Measurements from ENCODE around the gene RSPO4. TPM values are rescaled to one million over a fixed set of nuclear protein-coding genes. Genes with fewer than 3 reads are reported as not detected.
A peak's percentile ranks its signal among the peaks of the same experiment; 100 is the strongest.

RSPO4 gene
- total and polyA plus RNA-seq, 9 of the 15 experiments (the other 6 are each of a cell fraction or from before 2014, with no cell fraction given), result 0.04 to 0.34 TPM; not detected in 7

GRCh38 chr20:1005452-1006027 lies 3.4 kb upstream of the RSPO4 start (continued):
- TF ChIP-seq, protein P1, sequence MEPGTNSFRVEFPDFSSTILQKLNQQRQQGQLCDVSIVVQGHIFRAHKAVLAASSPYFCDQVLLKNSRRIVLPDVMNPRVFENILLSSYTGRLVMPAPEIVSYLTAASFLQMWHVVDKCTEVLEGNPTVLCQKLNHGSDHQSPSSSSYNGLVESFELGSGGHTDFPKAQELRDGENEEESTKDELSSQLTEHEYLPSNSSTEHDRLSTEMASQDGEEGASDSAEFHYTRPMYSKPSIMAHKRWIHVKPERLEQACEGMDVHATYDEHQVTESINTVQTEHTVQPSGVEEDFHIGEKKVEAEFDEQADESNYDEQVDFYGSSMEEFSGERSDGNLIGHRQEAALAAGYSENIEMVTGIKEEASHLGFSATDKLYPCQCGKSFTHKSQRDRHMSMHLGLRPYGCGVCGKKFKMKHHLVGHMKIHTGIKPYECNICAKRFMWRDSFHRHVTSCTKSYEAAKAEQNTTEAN (CRISPR knock-in tag; IDR thresholded peaks at IDR 0.05), result no peak
- TF ChIP-seq RBM15 (IDR thresholded peaks at IDR 0.05; ENCODE audit: insufficient read depth, low read length), result no peak
- TF ChIP-seq KDM1A (IDR thresholded peaks at IDR 0.05), result no peak
- TF ChIP-seq ZFP30 (CRISPR knock-in tag; IDR thresholded peaks at IDR 0.05; ENCODE audit: borderline replicate concordance), result no peak
- peak; percentile 46; the same call in 1 of the 2 replicates for TF ChIP-seq MBD2 (IDR thresholded peaks at IDR 0.05; ENCODE audit: borderline replicate concordance, low read depth)
- 0 out of 2 replicates have a peak, but pooled peaks have one; percentile 41 for TF ChIP-seq SP1 (CRISPR knock-in tag; IDR thresholded peaks at IDR 0.05)
- no peak for TF ChIP-seq L3MBTL2 (IDR thresholded peaks at IDR 0.05)
- TF ChIP-seq KDM2B (CRISPR knock-in tag; IDR thresholded peaks at IDR 0.05), result no peak
- TF ChIP-seq PHB (CRISPR knock-in tag; IDR thresholded peaks at IDR 0.05), result no peak
- no peak for TF ChIP-seq TEAD2 (tag; IDR thresholded peaks at IDR 0.05)
- TF ChIP-seq TBP (optimal IDR thresholded peaks at IDR 0.05; ENCODE audit: low read depth, low read length), result peak; percentile 21
- no peak for TF ChIP-seq NR2F6 (CRISPR knock-in tag; IDR thresholded peaks at IDR 0.05)
- no peak for TF ChIP-seq ATF1 (CRISPR knock-in tag; IDR thresholded peaks at IDR 0.05)
- TF ChIP-seq ATF1 (tag; IDR thresholded peaks at IDR 0.05), result 0 out of 2 replicates have a peak, but pooled peaks have one; percentile 26
- TF ChIP-seq, protein P2, sequence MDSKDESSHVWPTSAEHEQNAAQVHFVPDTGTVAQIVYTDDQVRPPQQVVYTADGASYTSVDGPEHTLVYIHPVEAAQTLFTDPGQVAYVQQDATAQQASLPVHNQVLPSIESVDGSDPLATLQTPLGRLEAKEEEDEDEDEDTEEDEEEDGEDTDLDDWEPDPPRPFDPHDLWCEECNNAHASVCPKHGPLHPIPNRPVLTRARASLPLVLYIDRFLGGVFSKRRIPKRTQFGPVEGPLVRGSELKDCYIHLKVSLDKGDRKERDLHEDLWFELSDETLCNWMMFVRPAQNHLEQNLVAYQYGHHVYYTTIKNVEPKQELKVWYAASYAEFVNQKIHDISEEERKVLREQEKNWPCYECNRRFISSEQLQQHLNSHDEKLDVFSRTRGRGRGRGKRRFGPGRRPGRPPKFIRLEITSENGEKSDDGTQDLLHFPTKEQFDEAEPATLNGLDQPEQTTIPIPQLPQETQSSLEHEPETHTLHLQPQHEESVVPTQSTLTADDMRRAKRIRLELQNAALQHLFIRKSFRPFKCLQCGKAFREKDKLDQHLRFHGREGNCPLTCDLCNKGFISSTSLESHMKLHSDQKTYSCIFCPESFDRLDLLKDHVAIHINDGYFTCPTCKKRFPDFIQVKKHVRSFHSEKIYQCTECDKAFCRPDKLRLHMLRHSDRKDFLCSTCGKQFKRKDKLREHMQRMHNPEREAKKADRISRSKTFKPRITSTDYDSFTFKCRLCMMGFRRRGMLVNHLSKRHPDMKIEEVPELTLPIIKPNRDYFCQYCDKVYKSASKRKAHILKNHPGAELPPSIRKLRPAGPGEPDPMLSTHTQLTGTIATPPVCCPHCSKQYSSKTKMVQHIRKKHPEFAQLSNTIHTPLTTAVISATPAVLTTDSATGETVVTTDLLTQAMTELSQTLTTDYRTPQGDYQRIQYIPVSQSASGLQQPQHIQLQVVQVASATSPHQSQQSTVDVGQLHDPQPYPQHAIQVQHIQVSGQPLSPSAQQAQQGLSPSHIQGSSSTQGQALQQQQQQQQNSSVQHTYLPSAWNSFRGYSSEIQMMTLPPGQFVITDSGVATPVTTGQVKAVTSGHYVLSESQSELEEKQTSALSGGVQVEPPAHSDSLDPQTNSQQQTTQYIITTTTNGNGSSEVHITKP (IDR thresholded peaks at IDR 0.05; ENCODE audit: partially characterized antibody), result no peak
- no peak for TF ChIP-seq ADNP (tag; IDR thresholded peaks at IDR 0.05)
- peak; percentile 49 for TF ChIP-seq NFYB (IDR thresholded peaks at IDR 0.05; ENCODE audit: extremely low read depth, insufficient read length)
- TF ChIP-seq ZKSCAN8 (CRISPR knock-in tag; IDR thresholded peaks at IDR 0.05), result no peak
- TF ChIP-seq, protein P3, sequence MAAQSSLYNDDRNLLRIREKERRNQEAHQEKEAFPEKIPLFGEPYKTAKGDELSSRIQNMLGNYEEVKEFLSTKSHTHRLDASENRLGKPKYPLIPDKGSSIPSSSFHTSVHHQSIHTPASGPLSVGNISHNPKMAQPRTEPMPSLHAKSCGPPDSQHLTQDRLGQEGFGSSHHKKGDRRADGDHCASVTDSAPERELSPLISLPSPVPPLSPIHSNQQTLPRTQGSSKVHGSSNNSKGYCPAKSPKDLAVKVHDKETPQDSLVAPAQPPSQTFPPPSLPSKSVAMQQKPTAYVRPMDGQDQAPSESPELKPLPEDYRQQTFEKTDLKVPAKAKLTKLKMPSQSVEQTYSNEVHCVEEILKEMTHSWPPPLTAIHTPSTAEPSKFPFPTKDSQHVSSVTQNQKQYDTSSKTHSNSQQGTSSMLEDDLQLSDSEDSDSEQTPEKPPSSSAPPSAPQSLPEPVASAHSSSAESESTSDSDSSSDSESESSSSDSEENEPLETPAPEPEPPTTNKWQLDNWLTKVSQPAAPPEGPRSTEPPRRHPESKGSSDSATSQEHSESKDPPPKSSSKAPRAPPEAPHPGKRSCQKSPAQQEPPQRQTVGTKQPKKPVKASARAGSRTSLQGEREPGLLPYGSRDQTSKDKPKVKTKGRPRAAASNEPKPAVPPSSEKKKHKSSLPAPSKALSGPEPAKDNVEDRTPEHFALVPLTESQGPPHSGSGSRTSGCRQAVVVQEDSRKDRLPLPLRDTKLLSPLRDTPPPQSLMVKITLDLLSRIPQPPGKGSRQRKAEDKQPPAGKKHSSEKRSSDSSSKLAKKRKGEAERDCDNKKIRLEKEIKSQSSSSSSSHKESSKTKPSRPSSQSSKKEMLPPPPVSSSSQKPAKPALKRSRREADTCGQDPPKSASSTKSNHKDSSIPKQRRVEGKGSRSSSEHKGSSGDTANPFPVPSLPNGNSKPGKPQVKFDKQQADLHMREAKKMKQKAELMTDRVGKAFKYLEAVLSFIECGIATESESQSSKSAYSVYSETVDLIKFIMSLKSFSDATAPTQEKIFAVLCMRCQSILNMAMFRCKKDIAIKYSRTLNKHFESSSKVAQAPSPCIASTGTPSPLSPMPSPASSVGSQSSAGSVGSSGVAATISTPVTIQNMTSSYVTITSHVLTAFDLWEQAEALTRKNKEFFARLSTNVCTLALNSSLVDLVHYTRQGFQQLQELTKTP (IDR thresholded peaks at IDR 0.05; ENCODE audit: low read depth in 1 of 2, partially characterized antibody in 2 of 2), result peak in 1 of 2 experiments; percentile 89
